Fibroblast of skin of right biceps (primary cell): ENCODE data around the gene CHD3.
A peak's percentile ranks its signal among the peaks of the same experiment; 100 is the strongest.

ENCODE experiments used
- DNase-seq: peaks from one replicate; pipeline ENCODE4 v3.0.0-alpha.2; 2013

CHD3 gene

GRCh38 chr17:7875804-7876370 is 12.7 kb upstream of the CHD3 start:
- no peak for DNase-seq

DNA sequence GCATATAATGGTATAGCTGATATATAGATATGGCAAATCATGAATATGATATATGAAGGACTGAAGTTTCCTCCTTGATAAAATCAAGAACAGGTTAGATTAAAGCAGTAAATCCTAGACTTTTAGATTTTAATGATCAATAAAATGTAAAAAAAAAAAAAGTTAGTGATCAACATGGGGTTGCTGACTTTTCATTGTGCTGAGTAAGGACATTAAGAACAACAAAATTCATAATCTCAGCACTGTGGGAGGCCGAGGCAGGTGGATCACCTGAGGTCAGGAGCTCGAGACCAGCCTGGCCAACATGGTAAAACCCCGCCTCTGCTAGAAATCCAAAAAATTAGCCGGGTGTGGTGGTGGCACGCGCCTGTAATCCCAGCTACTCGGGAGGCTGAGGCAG is 10.4 kb upstream of the CHD3 start:
- no peak for DNase-seq

- no peak for DNase-seq
Measured at GRCh38 chr17:7880076-7880868, 8.3 kb upstream of the CHD3 start.

- peak; percentile 18 for DNase-seq
Measured at GRCh38 chr17:7881276-7882054, 7.1 kb upstream of the CHD3 start.

- no peak for DNase-seq
Measured at GRCh38 chr17:7882068-7882467, 6.5 kb upstream of the CHD3 start.

- peak; percentile 5 for DNase-seq
Measured at GRCh38 chr17:7882629-7883028, 6.0 kb upstream of the CHD3 start.

DNA sequence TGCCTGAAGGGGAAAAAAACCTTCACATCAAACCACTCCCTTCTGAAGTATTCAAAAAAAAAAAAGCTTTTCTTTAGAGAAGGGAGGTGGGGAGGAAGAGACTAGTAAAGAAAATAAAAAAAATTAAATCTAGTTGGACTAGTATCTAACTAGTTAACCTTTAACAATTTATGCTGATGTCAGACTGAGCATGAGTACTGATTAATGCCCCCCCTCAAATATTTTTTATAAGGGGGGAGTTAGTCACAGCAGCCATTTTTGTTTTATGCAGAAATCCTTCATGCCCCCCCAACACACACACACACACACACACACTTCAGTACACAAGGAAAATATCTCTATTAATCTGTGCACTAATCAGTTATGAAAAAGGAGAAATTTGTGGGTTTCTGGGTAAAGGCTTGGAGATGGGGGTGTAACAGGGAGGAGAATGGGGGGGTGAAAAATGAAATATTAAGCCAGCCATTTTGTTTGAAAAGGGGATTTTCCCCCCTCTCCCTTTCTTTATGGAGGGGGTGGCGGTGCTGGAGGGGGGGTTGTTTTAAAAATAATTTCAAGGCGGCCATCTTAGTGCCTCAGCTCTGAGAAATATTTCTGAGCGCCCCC is 4.7 kb upstream of the CHD3 start:
- peak; percentile 71 for DNase-seq

- DNase-seq, result peak; percentile 48
Measured at GRCh38 chr17:7884581-7885366, 3.8 kb upstream of the CHD3 start.

DNA sequence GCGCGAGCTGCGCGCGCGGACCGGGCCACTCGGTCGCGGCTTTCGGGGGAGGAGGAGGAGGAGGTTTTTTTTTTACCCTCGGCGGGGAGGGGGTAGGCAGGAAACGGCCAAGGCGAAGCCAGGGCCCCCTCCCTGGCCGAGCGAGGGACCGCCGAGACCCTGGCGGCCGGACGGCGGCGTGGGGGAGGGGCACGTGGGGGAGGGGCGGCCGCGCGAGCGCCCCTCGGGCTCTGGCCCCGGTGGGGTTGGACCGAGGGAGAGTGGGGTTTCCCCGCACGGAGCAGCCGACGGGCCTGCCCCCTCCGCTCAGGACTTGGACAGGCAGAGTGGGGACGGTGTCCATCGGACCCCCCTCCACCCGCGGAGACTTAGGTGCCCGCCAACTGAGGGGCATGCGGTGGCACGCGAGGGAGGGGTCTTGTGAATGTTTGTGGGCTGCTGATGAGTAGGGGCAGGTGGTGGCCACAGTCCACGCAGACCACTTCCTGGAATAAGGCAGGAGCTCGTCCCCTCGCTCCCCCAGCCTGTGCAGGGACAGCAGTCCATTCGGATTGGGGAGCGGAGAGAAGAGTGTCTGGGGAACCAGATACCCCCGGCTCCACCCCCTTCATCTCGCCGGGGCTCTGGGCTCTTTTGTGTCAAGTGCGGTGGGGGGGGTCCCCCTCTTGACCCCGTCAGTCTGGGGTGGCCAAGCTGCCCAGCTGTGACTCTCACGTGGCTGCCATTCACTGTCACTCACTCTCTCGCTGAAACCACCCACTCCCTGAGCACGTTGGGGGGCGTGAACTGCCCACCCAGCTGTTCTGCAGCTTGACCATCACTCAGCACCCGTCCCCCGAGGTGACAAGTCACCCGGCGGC is 3.0 kb upstream of the CHD3 start:
- DNase-seq, result peak; percentile 66

- peak; percentile 58 for DNase-seq
Measured at GRCh38 chr17:7886227-7887037, 2.2 kb upstream of the CHD3 start.

- DNase-seq, result no peak
Measured at GRCh38 chr17:7887038-7887481, 1.5 kb upstream of the CHD3 start.

DNA sequence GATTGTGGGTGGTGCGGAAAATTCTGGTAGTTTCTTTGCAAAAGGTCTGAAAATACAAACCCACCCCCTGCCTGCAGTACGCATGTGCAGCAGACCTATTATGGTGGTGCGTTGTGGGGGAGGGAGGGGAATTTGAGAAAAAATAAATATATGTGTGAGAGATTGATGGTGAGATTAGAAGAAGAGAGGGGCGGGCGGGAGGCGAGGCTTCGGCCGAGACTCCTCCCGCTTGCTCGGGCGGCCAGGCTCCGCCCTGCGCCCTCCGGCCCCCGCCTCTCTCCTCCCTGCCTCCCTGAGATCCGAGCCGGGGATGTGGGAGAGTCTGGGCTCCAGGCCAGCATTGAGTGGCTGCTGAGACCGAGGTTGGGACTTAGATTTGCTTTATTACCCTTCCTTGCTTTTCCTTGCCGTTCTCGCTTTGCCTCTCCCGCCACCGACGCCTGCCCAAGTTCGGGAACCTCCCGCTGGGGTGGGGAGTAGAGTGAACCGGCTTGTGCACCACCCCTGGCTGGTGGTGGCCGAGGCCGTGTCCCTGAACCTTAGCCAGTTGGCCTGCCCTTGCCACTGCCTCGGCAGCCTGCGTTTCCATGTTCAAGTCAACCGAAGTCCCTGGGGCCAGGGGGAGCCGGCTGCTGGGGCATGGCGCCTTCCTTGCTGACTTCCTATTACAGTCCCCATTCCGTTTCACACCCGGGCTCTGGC is 956 bp upstream of the CHD3 start:
- peak; percentile 99 for DNase-seq

GRCh38 chr17:7889166-7889955 is 772 bp downstream of the CHD3 start:
- DNase-seq, result peak; percentile 89

GRCh38 chr17:7893187-7893880 is 4.7 kb downstream of the CHD3 start:
- no peak for DNase-seq

- no peak for DNase-seq
Measured at GRCh38 chr17:7894226-7894625, 5.6 kb downstream of the CHD3 start.

DNA sequence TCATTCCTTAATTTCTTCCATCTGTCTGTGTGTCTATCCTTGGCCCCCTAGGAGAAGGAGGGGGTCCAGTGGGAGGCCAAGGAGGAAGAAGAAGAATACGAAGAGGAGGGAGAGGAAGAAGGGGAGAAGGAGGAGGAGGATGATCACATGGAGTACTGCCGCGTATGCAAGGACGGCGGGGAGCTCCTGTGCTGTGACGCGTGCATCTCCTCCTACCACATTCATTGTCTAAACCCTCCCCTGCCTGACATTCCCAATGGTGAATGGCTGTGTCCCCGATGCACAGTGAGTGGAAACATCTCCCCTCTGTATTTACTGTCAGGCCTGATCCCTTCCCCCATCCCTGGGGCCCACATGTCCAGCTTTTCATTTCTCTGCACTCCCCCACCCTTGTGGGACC is 6.3 kb downstream of the CHD3 start:
- no peak for DNase-seq

DNA sequence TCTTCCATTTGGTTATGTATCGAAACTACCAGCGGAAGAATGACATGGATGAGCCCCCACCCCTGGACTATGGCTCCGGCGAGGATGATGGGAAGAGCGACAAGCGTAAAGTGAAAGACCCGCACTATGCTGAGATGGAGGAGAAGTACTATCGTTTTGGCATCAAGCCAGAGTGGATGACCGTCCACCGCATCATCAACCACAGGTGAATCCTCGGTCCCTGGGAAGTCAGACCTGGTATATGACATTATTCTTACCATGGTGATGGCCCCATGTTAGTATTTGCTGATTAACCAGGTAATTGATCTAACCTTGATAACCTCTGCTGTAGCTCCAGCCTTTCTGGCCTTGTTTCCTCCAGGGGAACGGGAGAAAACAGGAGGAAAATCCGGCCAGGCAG is 8.5 kb downstream of the CHD3 start:
- peak; percentile 6 for DNase-seq

- peak; percentile 55 for DNase-seq
Measured at GRCh38 chr17:7897773-7898172, 9.2 kb downstream of the CHD3 start.
